ENCODE measurements around the gene LLGL1.

GRCh38 chr17:18224053-18224386, 1.4 kb upstream of the LLGL1 start:
- TF ChIP-seq CTCF (IDR thresholded peaks at IDR 0.05) = no peak
- no peak for TF ChIP-seq CHD4 (IDR thresholded peaks at IDR 0.05; ENCODE audit: borderline replicate concordance)
- no peak for TF ChIP-seq MAFK (IDR thresholded peaks at IDR 0.05; ENCODE audit: partially characterized antibody)
- no peak for TF ChIP-seq JUNB (IDR thresholded peaks at IDR 0.05)
- TF ChIP-seq RAD21 (conservative IDR thresholded peaks at IDR 0.05 in 1 of 2, IDR thresholded peaks at IDR 0.05 in 1 of 2) = no peak
- TF ChIP-seq CHD2 (IDR thresholded peaks at IDR 0.05; ENCODE audit: low read length, partially characterized antibody) = no peak
- no peak for TF ChIP-seq POLR2A (IDR thresholded peaks at IDR 0.05; ENCODE audit: low read length)
- no peak for TF ChIP-seq EP300 (IDR thresholded peaks at IDR 0.05)

All from A549 (cell line).